EL (cell line): ENCODE results near the gene SNX5.

Experiments used
- DNase-seq: peaks from one replicate; pipeline ENCODE4 v3.0.0-alpha.2; 2016

The SNX5 gene

DNA sequence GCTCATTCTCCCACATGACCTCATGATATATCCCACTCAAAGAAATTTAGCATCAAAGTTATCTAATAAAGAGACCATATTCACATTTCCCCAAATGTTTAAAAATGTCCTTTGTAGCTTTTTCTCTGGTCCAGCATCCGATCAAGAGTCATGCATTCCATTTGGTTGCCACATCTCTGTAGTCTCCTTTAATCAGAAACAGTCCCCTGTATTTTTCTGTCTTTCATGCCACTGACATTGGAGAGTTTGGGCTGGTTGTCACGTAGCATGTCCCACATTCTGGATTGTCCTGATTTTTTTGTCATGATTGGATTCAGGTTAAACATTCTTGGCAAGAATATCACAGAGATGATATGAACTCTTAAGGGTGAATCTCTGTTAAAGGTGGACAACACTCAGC is 55.7 kb downstream of the SNX5 start:
- DNase-seq: peak; percentile 48

DNA sequence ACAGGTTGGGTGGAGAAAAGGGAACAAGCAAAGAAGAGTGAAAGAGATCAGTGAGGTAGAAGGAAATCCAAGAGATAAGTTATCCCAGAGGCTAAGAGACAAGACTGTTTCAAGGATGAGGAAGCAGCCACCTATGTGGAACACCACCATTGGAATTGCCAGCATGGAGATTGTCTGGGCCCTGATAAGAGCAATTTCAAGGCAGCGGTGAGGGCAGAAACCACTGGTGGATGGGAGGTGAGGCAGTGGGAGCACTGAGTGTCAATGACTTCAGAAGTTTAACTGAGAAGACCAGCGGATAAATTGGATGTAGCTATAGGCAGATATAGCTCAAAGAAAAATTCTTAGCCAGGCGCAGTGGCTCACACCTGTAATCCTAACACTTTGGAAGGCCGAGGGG is 56.7 kb downstream of the SNX5 start:
- no peak for DNase-seq

DNA sequence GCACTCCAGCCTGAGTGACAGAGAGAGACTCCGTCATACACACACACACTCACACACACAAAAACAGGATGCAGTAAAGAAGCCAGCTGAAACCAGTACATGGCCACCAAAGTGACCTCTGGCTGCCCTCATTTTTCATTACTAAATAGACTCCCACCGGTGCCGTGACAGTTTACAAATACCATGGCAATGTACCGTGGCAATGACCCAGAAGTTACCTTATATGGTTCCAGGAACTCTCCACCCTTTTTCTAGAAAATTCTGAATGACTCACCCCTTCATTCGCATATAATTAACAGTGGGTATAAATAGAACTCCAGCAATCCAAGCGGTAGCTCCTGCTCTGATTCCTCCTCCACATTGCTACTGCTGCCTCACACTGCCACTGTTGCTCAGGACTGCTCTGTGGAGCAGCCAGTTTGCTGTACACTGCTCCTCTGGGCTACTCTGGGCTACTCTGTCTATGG is 57.7 kb downstream of the SNX5 start:
- peak; percentile 51 for DNase-seq

DNA sequence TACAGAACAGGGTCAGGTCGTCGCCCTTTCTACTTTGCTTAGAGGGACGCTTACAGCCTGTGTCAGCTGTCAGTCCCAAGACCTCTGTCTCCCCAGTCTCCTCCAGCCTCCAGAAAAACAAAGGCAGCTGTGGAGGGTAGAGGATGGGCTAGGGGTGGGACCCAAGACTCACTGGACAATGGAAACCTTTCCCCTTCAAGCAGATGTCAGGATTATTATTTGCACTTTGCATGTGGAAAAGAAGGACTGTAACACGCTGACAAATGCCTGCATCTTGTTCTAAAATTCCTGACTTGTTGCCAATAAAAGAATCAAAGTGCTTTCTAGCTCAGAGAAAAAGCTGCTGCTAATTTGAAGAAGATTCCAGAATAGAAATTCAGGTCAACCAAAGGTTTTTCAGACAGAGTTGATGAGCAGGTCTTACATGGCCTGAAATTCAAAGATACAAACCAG is 58.7 kb downstream of the SNX5 start:
- DNase-seq: no peak

DNA sequence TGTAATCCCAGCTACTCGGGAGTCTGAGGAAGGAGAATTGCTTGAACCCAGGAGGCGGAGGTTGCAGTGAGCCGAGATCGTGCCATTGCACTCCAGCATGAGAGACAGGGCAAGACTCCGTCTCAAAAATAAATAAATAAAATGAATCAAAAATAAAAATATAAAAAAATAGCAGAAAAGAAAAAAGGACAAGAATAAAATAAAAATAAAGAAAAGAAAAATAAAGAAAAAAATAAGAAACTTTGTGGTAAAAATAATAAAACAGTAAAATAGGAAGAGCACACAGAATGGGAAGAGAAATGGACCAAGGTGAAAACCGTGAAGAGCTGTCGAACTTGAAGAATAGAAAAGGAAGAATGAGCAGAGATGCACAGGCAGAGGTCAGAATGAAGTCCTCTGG is 63.0 kb downstream of the SNX5 start:
- DNase-seq: no peak

DNA sequence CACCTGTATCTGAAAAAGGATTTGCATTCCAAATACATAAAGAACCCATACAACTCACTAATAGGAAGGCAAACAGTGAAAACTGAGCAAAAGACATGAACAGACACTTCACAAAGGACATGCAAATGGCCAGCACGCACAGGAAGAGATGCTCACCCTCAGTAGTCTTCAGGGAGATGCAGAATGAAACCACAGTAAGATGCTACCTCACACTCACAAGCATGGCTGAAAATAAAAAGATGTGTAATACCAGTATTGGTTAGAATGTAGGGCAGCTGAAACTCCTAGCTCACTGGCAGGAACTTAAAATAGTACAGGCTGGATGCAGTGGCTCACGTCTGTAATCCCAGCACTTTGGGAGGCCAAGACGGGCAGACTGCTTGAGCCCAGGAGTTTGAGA is 64.6 kb downstream of the SNX5 start:
- no peak for DNase-seq

DNA sequence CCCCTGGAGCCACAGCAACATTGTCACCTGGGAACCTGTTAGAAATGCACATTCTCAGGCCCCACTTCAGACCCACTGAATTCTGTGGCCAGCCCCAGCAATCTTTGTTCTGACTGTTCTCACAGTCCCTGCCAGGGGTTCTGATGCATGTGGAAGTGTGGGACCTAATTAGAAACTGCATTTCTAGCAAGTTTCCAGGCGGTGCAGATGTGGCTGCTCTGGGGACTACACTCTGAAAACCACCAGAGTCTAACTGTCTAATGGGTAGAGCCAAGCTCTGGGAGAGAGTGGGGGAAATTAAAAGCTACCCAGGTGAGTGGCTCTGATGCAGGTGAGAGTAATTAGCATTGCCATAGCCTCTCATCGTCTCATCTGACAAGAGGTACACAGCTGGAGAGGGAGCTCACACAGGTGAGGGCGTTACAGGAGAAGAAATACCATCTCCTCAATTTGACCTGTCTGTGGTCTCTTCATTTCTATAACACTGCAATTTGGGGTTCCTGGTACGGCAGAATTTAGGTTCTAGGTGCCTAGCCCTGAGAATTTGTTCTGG is 66.0 kb downstream of the SNX5 start:
- DNase-seq: no peak

DNA sequence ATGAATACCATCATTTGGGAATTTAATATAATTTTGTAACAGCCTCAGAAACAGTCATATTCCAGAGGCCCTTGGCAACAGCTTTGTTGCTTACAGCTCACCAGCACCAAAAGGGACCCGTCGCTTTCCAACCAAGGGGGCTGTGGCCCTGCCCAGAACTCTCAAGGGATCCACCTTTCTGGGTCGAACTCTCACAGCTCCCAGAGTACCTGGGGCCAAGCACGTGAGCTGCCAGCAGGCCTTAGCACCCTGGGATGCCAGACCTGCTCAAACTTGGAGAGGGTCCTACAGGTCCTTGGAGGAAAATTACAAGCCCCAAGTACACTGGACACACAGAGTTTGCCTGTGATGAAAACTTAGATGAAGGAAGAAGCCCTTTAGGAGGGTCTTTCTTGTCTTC is 66.6 kb downstream of the SNX5 start:
- no peak for DNase-seq

DNA sequence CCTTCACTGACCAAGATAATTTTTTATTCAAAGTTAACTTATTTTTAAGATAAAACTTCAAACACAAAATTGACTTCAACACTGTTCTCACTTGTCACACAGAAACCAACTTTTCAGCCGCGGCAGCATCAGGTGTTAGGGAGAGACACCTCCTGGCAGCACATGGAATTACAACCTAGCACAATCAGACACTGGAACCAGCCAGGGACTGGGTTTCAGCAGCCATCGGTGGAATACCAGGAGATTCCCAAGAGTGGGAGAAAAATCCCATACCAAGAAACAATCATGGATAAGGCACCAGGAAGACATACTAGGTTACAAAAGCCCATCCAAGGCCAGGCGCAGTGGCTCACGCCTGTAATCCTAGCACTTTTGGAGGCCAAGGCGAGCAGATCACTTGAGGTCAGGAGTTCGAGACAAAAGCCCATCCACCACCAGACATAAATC is 70.0 kb downstream of the SNX5 start:
- peak; percentile 70 for DNase-seq

DNA sequence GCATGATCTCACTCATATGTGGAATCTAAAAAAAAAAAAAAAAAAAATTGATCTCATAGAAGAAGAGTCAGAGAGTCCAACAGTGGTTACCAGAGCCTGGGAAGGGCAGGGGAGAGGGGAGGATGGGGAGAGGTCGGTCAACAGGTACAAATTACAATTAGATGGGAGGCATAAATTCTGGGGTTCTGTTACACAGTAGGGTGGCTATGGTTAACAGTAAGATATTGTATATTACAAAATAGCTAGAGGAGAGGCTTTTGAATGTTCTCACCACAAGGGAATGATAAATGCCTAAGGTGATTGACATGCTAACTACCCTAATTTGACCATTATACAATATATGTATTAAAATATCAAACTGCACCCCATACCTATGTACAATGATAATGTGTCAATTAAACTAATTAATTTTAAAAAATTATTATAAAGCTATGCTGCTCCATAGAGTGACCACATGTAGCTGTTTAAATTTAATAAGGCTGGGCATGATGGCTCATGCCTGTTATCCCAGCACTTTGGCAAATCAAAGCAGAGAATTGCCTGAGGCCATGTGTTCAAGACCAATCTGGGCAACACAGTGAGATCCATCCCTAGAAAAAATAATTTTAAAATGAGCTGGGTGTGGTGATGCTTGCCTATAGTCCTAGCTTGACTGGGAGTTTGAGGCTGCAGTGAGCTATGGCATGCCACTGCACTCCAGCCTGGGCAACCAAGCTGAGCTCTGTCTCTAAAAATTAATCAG is 70.9 kb downstream of the SNX5 start:
- DNase-seq: peak; percentile 39

DNA sequence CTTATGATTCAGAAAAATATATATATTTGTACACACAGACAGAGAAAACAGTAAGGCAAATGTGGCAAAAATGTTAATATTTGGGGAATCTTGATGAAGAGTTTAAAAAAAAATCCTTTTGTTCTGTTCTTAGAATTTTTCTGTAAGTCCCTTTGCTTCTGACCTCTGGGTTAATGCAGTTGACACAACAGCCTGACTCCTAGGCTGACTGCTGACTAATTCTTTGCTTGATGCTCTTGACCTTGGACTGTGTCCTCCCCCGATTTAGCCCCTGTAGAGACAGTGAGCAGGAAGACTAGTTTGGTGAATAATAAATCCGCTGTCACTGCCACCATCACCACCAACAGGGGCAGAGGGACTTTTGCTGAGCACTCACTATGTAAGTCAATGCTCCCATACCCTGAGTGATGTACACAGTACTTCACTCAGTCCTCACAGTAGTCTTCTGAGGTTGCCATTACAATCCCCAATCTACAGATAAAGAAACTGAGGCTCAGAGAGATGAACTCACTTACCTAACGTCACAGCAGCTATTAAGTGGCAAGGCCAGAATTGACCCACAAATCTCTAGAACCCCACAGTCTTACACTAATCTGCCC is 71.7 kb downstream of the SNX5 start:
- no peak for DNase-seq

DNA sequence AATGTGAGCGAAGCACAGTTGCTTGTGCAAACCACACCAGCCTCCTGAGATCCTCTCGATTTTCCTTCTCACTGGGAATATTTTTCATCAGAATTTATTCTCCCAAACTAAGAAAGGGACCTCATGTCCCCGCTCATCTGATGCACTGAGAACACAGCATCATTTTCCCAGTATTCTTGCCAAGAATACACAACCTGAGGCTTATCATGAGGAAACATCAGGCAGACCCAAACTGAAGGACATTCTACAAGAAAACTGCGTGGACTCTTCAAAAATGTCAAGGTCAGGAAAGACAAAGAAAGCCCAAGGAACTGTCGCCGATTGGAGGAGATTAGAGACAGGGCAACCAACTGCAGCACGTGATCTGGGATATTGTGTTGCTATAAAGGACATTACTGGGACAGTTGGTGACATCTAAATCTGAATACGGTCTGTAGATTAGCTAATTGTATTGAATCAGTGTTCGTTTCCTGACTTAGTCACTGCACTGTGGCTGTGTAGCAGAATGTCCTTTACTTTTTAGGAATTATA is 72.3 kb downstream of the SNX5 start:
- DNase-seq: peak; percentile 17

DNA sequence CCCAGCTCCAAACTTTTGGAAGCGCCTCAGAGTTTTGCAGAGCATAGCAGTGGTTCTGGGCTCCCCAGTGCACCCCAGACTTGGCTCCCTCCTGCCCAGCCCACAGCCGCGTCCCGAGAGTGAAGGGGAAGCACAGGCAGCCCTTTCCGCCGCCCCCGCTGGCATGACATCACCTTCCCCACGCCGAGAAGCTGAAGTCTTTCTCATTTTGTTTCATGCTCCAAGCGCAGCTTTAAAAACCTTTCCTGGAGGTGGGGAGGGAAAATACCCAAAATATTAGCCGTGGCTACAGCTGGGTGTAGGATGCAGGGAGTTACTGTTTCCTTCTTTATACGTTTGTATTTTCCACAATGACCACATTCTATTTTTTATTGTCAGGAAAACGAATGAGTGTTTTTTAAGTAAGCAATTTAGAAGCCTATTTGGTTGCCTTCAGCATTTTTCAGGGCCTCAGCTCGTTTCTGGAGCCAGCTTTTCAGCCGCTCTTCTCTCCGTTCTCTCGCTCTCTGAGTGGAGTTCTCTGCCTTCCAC is 72.9 kb downstream of the SNX5 start:
- peak; percentile 76 for DNase-seq

DNA sequence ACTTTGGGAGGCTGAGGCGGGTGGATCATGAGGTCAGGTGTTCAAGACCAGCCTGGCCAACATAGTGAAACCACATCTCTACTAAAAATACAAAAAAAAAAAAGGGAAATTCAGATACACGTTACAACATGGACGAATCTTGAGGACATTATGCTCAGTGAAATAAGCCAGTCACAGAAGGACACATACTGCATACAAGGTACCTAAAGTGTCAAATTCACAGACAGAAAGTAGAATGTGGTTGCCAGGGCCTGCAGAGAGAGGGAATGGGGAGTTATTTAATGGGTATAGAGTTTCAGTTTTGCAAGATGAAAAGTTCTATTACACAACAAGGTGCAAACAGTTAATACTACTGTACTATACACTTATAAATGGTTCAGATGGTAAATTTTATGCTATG is 75.1 kb downstream of the SNX5 start:
- no peak for DNase-seq

DNA sequence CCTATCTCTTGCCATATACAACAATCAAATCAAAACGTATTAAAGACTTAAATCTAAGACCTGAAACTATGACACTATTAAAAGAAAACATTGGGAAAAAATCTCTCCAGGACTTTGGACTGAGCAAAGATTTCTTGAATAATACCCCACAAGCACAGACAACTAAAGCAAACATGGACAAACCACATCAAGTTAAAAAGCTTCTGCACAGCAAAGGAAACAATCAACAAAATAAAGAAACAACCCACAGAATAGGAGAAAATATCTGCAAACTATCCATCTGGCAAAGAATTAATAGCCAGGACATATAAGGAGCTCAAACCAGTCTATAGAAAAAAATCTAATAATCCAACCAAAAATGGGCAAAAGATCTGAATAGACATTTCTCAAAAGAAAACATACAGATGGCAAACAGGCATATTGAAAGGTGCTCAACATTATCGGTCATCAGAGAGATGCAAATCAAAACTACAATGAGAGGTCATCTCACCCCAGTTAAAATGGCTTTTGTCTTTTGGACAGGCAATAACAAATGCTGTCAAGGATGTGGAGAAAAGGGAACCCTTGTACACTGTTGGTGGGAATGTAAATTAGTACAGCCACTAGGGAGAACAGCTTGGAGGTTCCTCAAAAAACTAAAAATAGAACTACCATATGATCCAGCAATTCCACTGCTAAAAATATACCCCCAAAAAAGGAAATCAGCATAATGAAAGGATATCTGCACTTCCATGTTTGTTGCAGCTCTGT is 76.2 kb downstream of the SNX5 start:
- DNase-seq: no peak
